GM10847 (cell line): ENCODE results near the gene PRKN.

ENCODE experiments used
- POLR2A ChIP-seq: IDR thresholded peaks from 2 replicates; pipeline ENCODE4 v1.6.1; 2011; ENCODE audit not compliant: insufficient read length; ENCODE audit errors: extremely low read depth

The PRKN gene

GRCh38 chr6:161607696-161608297, 1119.8 kb downstream of the PRKN start:
- no peak for TF ChIP-seq POLR2A

GRCh38 chr6:161602359-161602758, 1125.2 kb downstream of the PRKN start:
- TF ChIP-seq POLR2A: no peak

DNA sequence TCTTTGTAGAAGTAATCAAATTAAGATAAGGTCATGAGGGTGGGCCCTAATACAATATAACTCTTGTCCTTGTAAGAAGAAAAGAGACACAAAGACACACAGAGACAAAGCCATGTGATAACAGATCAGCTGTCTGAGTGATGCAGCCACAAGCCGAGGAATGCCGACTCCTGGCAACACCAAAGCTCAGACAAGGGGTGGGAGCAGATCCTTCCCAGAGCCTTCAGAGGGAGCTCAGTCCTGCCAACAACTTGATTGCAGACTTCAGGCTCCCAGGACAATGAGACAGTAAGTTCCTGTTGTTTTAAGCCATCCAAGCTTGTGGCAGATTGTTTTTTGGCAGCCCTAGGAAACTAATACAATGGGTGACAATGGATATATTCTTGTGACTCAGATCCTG, 1128.7 kb downstream of the PRKN start:
- no peak for TF ChIP-seq POLR2A

GRCh38 chr6:161596807-161597520, 1130.6 kb downstream of the PRKN start:
- no peak for TF ChIP-seq POLR2A

DNA sequence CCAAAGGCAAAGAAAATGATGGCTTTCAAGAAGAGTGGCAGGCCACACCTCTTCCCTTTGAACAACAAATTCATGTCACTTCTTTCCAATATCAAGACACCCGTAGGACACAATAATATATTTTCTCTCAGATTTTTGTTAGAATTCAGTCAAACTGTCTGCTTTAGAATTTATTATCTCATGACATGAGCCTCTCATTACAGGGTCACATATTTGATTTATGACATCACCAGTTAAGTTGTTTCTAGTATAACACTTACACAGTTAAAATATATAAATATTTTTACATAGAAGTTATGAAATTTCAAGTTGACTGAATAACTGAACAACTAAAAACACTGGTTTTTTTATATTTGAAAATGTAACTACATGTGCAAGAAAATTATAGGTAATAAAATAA, 1133.2 kb downstream of the PRKN start:
- TF ChIP-seq POLR2A: no peak

DNA sequence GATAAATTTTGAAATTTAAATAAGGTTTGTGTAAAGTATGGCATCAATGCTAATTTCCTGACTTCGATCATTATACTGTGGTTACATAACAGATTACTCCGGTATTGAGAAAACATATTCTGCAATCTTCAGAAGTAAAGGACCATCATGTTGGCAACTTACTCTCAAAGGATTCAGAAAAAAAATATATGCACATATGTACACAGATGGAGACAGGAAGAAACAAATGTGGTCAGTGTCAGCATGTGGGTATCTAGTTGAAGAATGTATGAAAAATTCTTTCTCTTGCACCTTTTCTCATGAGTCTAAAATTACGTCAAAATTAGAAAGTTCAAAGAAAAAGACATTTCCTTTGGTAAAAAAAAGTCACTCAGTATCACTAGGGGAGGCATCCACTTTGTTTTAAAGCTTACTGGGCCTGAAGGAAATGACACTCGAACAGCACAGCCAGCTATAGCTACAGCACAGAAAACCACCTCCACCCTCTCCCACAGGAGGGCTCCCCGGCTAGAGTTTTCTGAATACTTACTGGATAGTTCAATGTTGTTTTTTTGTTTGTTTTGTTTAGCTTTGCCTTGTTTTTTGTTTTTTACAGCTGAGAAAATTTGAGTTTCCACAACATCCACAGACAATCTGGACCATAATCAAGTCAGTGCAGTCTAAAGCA, 1136.5 kb downstream of the PRKN start:
- no peak for TF ChIP-seq POLR2A

- TF ChIP-seq POLR2A: no peak
Observed at GRCh38 chr6:161586887-161587286, 1140.7 kb downstream of the PRKN start.

GRCh38 chr6:161584621-161585340, 1142.8 kb downstream of the PRKN start:
- no peak for TF ChIP-seq POLR2A

DNA sequence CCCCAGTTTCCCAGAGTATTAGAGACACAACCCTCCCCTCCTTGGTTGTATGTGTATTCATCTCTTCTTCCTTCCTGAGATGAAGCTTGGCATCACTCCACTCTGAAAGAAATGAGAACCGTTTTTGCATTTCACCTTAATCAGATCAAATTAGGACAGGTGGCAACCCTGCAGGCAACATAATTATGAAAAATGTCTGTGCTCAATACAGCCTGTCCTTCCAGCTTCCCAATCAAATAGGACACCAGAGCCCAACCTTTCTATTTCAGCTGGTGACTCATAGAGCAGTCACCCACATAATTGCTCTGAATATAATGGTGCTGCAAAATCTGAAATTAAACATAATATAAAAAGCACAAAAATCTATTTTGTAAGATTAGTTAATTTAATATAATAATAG, 1143.5 kb downstream of the PRKN start:
- TF ChIP-seq POLR2A: no peak

DNA sequence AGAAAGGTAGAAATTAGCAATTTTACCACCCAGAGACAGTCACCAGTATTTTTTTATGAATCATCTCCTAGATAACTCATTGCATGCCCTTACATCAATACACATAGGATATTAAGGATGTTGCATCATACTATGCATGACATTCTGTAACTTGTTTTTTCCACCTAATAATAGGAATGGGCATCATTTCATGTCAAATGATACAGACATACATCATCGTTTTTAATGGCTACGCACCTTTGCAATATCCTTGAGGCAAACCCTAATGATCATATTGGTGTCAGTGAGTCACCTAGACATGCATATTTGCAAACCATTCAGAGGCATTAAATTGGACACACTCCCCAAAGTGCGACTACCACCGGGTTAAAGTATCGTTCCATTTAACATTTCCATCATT, 1144.0 kb downstream of the PRKN start:
- TF ChIP-seq POLR2A: no peak

- TF ChIP-seq POLR2A: no peak
Observed at GRCh38 chr6:161578478-161578877, 1149.1 kb downstream of the PRKN start.

GRCh38 chr6:161575523-161576254, 1151.9 kb downstream of the PRKN start:
- TF ChIP-seq POLR2A: no peak

DNA sequence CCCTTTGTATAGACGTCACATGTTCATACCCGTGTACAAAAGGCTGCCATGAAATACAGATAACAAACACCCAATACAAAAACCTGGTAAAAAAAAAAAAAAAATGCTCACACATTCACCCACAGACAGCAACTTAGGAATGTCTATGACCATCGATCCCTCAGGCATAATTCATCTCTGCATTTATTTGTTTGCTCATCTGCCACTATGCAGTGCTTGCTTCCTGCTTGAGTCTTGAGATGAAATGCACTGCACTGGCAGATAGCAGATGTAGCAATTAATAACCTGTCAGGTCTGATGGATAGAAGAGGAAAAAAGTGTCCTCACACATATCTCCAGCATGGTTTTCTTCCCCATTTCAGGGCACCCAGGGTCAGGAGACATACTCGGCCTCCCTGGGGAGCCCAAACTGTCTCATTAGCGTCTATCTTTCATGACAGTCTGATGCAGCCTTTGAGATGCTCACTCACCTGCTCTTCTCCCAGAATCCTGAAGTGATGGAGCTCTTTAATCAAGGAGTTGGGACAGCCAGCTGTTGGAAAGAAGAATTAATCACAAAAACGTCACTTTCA, 1158.6 kb downstream of the PRKN start:
- TF ChIP-seq POLR2A: no peak

DNA sequence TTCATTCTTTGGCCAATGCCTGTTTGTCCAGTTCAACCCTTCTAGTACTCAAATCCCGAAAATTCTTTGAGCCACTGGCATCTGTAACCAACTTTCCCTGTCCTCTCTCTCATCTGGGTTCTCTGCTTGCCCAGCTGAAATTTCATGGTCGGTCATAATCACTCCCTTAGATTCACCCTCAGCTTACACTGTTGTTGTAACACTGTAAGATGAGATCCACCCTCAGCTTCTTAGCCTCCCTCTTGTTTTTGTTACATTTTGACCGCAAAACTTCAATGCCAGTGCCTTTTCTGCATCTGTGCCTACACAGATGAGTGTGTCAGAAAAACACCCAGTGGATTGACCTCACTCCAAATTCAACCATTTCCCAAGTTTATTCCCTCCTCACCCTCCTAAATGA, 1162.6 kb downstream of the PRKN start:
- no peak for TF ChIP-seq POLR2A

DNA sequence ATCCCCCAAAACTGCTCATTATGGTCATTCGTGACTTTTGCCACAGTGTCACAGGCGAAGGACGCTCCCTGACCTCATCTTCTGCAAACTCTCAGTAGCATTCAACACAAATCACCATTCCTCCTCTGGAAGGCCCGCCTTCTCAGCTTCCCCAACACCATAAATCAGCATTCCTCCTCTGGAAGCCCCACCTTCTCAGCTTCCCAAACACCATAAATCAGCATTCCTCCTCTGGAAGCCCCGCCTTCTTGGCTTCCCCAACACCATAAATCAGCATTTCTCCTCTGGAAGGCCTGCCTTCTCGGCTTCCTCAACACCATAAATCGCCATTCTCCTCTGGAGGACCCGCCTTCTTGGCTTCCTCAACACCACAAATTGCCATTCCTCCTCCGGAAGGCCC, 1165.7 kb downstream of the PRKN start:
- no peak for TF ChIP-seq POLR2A
